Suppressor macrophage treated with lipopolysaccharide for 1 hour (primary cell): ENCODE measurements around the gene KRTAP4-6.
"Not testable (repeated sequence)": the region's sequence is repeated elsewhere in the genome, so short reads cannot be mapped to it uniquely, and the experiment has no call there.

Experiments used
- DNase-seq, 3 donors: peaks; one replicate each; pipeline ENCODE4 v3.0.0-alpha.2; 2020 to 2022

Gene KRTAP4-6

DNA sequence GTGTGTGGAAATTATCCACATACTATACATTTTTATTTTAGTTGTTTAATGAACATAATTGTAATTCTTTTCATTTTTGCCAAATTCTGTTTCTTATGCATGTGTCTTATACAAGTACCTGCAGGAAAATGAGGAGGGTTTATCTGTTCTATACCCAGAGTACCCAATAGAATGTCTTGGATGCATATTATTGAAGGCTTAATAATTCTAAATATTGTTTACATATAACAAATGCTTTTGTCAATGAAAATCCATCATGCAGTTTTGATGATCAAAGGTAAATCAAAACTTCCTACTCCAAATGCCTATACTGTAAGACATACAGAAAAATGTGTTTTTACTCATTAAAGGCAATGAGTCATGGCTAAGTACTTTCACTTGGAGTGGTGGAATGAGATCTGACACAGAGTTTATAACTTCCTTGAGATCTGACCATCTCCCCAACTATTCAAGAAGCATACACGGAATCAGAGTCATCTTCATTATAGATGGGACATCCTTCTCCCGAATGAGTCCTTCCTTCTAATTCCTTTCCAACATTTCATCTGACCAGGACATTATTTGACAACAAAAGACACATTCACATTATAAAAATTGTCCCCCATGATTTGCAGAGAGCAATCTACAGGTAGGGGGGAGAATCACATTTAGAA is 35.8 kb downstream of the KRTAP4-6 start:
- DNase-seq, result not testable (repeated sequence)

DNA sequence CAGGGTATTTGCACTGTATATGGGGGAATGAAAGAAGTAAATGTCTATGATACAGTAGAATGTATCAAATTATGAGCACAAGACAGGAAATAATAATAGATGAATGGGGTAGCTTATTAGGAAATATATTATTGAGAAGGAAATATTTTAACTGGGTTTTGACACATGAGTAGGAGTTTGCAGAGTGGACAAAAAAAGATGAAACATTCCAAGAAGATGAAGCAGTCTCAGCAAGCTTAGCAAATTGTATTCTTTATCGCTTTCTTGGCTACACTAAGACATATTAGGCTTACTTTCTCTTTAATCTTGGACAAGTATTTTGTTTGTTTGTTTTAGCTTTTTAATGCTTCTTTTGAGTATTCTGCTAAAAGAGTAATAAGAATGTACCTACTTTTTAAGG is 36.4 kb downstream of the KRTAP4-6 start:
- no peak for DNase-seq

- DNase-seq, result no peak
Observed at GRCh38 chr17:41101586-41102259, 38.6 kb downstream of the KRTAP4-6 start, which contains the start of gene KRTAP4-16. TSS of gene KRTAP4-16 (minus strand) at chr17:41102209. CDS start at chr17:41102209, 0 bp downstream.

- not testable (repeated sequence) for DNase-seq
Observed at GRCh38 chr17:41099682-41100480, 40.5 kb downstream of the KRTAP4-6 start.

DNA sequence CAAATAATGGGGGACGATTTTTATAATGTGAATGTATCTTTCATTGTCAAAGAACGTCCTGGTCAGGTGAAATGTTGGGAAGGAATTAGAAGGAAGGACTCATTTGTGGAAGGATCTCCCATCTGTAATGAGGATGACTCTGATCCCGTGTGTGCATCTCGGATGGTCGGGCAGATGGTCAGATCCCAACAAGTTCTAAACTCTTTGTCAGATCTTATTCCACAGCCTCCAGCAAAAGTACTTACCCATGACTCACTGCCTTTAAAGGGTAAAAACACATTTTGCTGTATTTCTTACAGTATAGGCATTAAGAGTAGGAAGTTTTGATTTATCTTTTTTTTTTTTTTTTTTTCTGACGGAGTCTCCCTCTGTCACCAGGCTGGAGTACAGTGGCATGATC is 41.9 kb downstream of the KRTAP4-6 start:
- no peak for DNase-seq

DNA sequence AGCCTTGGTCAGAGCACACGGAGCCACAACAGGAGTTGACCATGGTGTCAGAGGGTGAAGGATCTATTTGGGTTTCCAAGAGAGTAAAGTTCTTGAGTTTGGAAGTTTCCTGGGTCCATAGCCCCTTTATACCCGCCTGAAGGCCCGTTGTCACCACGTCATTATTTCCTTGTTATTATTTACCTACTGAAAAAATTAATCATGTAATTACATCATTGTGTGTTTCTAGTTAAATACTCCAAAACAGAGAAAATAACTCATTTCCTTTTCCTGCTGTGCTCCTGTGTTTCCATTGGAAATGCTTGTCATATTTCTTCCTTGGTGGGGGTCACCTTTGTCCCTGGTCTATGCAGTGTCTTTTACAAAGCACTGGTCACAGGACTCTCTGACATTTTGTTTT is 42.3 kb downstream of the KRTAP4-6 start, which contains the start of gene KRTAP4-8:
Gene KRTAP4-8 (minus strand): TSS at position 101 of the 400 bp plus-strand sequence. CDS start 58 bp downstream, at position 43.
- no peak for DNase-seq

DNA sequence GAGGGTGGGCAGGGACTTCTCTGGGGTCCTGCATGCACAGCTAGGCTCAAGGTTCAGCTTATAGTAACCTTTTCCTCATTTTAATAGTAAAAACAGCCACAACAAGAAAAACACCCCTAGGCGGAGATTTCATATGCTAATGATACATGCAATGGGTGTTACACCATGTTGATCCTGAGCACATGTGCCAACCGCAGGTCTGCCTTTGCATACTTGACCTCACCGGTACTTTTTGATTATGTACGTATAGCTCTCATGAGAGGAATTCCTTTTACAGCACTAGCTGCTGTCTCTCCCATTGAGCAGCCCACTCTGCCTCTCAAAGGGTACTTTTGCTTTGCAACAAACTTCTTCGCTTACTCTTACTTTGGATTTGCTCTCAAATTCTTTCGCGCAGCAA is 44.3 kb downstream of the KRTAP4-6 start:
- DNase-seq, result no peak
